Measurements from ENCODE around the gene NCOR2. TPM values are rescaled to one million over a fixed set of nuclear protein-coding genes. Genes with fewer than 3 reads are reported as not detected.
A peak's percentile ranks its signal among the peaks of the same experiment; 100 is the strongest.

NCOR2 gene
- 10 to 100 TPM; 72.8 to 87.8 TPM for total RNA-seq

GRCh38 chr12:124566997-124567672, at the start of gene NCOR2:
Gene NCOR2 (minus strand): TSS chr12:124567612. CDS start chr12:124495251, 72,361 bp downstream.
- H3K27ac Mint-ChIP-seq, result peak within 1 kb of the TSS; percentile 59
- no peaks in the 10 kb centered on the region for H3K27me3 Mint-ChIP-seq
- ATAC-seq (replicated peaks), result peak; percentile 35
- peak within 1 kb of the TSS; percentile 80 for H3K4me3 Mint-ChIP-seq
- no peaks in the 10 kb centered on the region for H3K9me3 Mint-ChIP-seq
- H3K4me1 Mint-ChIP-seq, result peaks cover 4% of the 10 kb centered on the region
- no peaks in the 10 kb centered on the region for H3K36me3 Mint-ChIP-seq (ENCODE audit: low read depth)

GRCh38 chr12:124616394-124617221, 49.2 kb upstream of the NCOR2 start:
- Mint-ChIP-seq H3K36me3 (ENCODE audit: low read depth) (no peaks in the 10 kb centered on the region), H3K27me3 (peaks cover 4% of the 10 kb centered on the region), H3K27ac (no peak overlapping the region), H3K9me3 (no peaks in the 10 kb centered on the region), H3K4me1 (no peaks in the 10 kb centered on the region), H3K4me3 (no peak overlapping the region)
- ATAC-seq (replicated peaks), result no peak

GRCh38 chr12:124614512-124615292, 47.3 kb upstream of the NCOR2 start:
- Mint-ChIP-seq H3K9me3 (no peaks in the 10 kb centered on the region), H3K27me3 (peaks cover 4% of the 10 kb centered on the region), H3K36me3 (ENCODE audit: low read depth) (no peaks in the 10 kb centered on the region), H3K27ac (no peak overlapping the region), H3K4me3 (no peak overlapping the region), H3K4me1 (peaks cover 2% of the 10 kb centered on the region)
- no peak for ATAC-seq (replicated peaks)

GRCh38 chr12:124613151-124613585, 45.8 kb upstream of the NCOR2 start:
- ATAC-seq (replicated peaks), result no peak
- peaks cover 6% of the 10 kb centered on the region for H3K27me3 Mint-ChIP-seq
- H3K9me3 Mint-ChIP-seq, result no peaks in the 10 kb centered on the region
- peaks cover 13% of the 10 kb centered on the region for H3K4me1 Mint-ChIP-seq
- H3K4me3 Mint-ChIP-seq, result no peak overlapping the region
- no peaks in the 10 kb centered on the region for H3K36me3 Mint-ChIP-seq (ENCODE audit: low read depth)
- H3K27ac Mint-ChIP-seq, result no peak overlapping the region

- Mint-ChIP-seq H3K4me3 (no peak overlapping the region), H3K9me3 (no peaks in the 10 kb centered on the region), H3K27ac (no peak overlapping the region), H3K4me1 (peaks cover 18% of the 10 kb centered on the region), H3K27me3 (peaks cover 6% of the 10 kb centered on the region), H3K36me3 (ENCODE audit: low read depth) (no peaks in the 10 kb centered on the region)
- ATAC-seq (replicated peaks), result no peak
Observed at GRCh38 chr12:124612410-124612680, 44.9 kb upstream of the NCOR2 start.

GRCh38 chr12:124611559-124612409, 44.4 kb upstream of the NCOR2 start:
- H3K4me1 Mint-ChIP-seq, result peaks cover 20% of the 10 kb centered on the region
- peaks cover 3% of the 10 kb centered on the region for H3K27me3 Mint-ChIP-seq
- no peak for ATAC-seq (replicated peaks)
- no peaks in the 10 kb centered on the region for H3K9me3 Mint-ChIP-seq
- no peak overlapping the region for H3K27ac Mint-ChIP-seq
- no peak overlapping the region for H3K4me3 Mint-ChIP-seq
- no peaks in the 10 kb centered on the region for H3K36me3 Mint-ChIP-seq (ENCODE audit: low read depth)

- Mint-ChIP-seq H3K36me3 (ENCODE audit: low read depth) (no peaks in the 10 kb centered on the region), H3K4me3 (no peak overlapping the region), H3K27ac (no peak overlapping the region), H3K27me3 (peaks cover 3% of the 10 kb centered on the region), H3K4me1 (peaks cover 20% of the 10 kb centered on the region), H3K9me3 (no peaks in the 10 kb centered on the region)
- ATAC-seq (replicated peaks), result no peak
Observed at GRCh38 chr12:124610629-124611558, 43.5 kb upstream of the NCOR2 start.

GRCh38 chr12:124610021-124610612, 42.7 kb upstream of the NCOR2 start:
- peaks cover 3% of the 10 kb centered on the region for H3K27me3 Mint-ChIP-seq
- peaks cover 28% of the 10 kb centered on the region for H3K4me1 Mint-ChIP-seq
- H3K27ac Mint-ChIP-seq, result no peak overlapping the region
- no peaks in the 10 kb centered on the region for H3K36me3 Mint-ChIP-seq (ENCODE audit: low read depth)
- H3K4me3 Mint-ChIP-seq, result no peak overlapping the region
- no peak for ATAC-seq (replicated peaks)
- H3K9me3 Mint-ChIP-seq, result no peaks in the 10 kb centered on the region

GRCh38 chr12:124609041-124609989, 41.9 kb upstream of the NCOR2 start:
- H3K4me1 Mint-ChIP-seq, result peaks cover 28% of the 10 kb centered on the region
- peak overlapping the region; percentile 68 for H3K4me3 Mint-ChIP-seq
- no peaks in the 10 kb centered on the region for H3K36me3 Mint-ChIP-seq (ENCODE audit: low read depth)
- ATAC-seq (replicated peaks), result peak; percentile 86
- H3K27ac Mint-ChIP-seq, result no peak overlapping the region
- no peaks in the 10 kb centered on the region for H3K9me3 Mint-ChIP-seq
- peaks cover 3% of the 10 kb centered on the region for H3K27me3 Mint-ChIP-seq

- Mint-ChIP-seq H3K27me3 (peaks cover 3% of the 10 kb centered on the region), H3K36me3 (ENCODE audit: low read depth) (no peaks in the 10 kb centered on the region), H3K9me3 (no peaks in the 10 kb centered on the region), H3K4me1 (peaks cover 28% of the 10 kb centered on the region), H3K4me3 (peak overlapping the region; percentile 68), H3K27ac (no peak overlapping the region)
- no peak for ATAC-seq (replicated peaks)
Observed at GRCh38 chr12:124608450-124608870, 41.0 kb upstream of the NCOR2 start.

GRCh38 chr12:124607681-124608425, 40.4 kb upstream of the NCOR2 start:
- ATAC-seq (replicated peaks), result no peak
- peaks cover 3% of the 10 kb centered on the region for H3K27me3 Mint-ChIP-seq
- no peaks in the 10 kb centered on the region for H3K36me3 Mint-ChIP-seq (ENCODE audit: low read depth)
- H3K4me1 Mint-ChIP-seq, result peaks cover 29% of the 10 kb centered on the region
- no peak overlapping the region for H3K27ac Mint-ChIP-seq
- no peaks in the 10 kb centered on the region for H3K9me3 Mint-ChIP-seq
- H3K4me3 Mint-ChIP-seq, result no peak overlapping the region

All from activated T-helper 17 cell treated with anti-CD3 and anti-CD28 coated beads, Interleukin-2, amount 50 U/mL, for 72 hours (primary cell).